DMS79 (cell line): ENCODE results near the gene KEAP1.

ENCODE experiments used
- DNase-seq: peaks from one replicate; lab custom pipeline; 2025; lab: John Stamatoyannopoulos, UW

Gene KEAP1

DNA sequence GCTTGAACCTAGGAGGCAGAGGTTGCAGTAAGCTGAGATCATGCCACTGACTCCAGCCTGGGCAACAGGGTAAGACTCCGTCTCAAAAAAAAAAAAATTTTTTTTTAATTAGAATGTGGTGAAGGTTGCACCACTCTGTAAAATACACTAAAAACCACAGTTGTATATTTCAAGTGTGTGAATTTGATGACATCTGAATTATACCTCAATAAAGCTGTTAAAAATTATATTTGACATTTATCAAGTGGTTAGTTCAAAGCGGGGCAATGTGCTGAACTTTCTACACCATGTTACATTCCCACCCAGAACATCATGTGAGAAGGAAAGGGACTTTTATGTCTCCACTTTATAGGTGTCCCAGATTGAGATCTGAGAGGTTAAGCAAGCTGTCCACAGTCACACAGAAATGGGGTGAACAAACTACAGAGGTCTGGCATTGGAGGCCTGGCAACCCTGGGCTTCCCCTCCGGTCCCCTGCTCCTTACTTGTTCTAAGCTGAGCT lies 20.0 kb upstream of the KEAP1 start:
- no peak for DNase-seq

- DNase-seq: no peak
Measured at GRCh38 chr19:10521461-10522171, 18.5 kb upstream of the KEAP1 start.

DNA sequence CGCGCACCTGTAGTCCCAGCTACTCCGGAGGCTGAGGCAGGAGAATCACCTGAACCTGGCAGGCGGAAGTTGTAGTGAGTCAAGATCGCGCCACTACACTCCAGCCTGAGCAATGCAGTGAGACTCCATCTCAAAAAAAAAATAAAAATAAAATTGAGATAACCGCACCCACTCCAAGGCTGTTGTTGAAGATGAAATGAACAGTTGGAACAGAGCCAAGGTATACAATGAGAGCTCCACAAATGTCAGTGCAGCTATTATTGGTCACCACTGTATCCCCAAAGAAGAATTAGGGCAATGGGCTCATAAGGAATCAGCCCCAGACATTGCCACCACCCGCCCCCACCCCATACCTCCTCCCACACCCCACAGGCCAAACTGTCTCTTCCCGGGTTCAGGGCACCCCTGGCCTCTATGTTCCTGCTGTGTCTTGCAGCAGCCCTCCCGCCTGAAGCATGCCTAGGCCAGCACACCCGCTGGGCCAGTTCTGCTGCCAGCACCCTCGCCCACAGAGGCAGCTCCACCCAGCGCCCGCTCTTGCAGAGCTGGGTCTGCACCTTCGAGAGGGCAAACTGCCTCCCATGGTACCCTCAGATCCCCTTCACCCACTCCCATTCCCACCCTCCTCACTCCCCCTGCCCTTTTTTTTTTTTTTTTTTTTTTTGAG lies 17.6 kb upstream of the KEAP1 start:
- DNase-seq: no peak

DNA sequence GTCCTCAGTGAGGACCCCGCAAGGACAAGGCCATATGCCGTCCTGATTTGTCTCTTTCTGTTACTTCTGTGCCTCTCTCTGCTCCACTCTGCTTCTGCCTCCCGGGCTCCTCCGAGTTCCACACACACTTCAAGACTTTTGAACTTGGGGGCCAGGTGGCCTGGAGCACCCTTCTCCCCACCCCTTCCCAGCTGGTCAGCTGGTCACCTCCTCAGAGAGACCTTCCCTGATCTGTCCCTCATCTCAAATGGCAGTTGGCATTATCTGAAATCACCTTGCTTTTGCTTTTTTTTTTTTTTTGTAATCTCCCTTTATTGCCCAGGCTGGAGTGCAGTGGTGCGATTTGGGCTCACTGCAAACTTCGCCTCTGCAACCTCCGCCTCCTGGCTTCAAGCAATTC lies 16.3 kb upstream of the KEAP1 start:
- DNase-seq: no peak

- DNase-seq: no peak
Measured at GRCh38 chr19:10518444-10519361, 15.5 kb upstream of the KEAP1 start.

GRCh38 chr19:10517760-10518443 lies 14.7 kb upstream of the KEAP1 start:
- DNase-seq: no peak

- no peak for DNase-seq
Measured at GRCh38 chr19:10517361-10517759, 14.2 kb upstream of the KEAP1 start, which contains the start of gene S1PR5. S1PR5 (minus strand) TSS chr19:10517447; CDS start chr19:10515011, 2,436 bp downstream.

GRCh38 chr19:10516671-10517286 lies 13.6 kb upstream of the KEAP1 start:
- no peak for DNase-seq

DNA sequence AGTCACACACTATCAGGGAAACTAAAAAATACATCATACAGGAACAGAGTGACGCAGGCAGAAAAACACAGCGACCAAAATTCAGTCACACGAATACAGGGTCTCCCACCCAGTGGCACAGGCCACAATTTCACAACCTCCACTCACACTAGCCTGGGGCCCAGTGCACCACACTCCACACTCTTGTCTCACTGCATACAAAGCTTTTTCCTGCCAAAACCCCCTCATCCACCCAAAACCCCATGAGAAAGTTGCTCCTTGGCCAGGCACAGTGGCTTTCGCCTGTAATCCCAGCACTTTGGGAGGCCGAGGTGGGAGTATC lies 12.9 kb upstream of the KEAP1 start:
- no peak for DNase-seq

DNA sequence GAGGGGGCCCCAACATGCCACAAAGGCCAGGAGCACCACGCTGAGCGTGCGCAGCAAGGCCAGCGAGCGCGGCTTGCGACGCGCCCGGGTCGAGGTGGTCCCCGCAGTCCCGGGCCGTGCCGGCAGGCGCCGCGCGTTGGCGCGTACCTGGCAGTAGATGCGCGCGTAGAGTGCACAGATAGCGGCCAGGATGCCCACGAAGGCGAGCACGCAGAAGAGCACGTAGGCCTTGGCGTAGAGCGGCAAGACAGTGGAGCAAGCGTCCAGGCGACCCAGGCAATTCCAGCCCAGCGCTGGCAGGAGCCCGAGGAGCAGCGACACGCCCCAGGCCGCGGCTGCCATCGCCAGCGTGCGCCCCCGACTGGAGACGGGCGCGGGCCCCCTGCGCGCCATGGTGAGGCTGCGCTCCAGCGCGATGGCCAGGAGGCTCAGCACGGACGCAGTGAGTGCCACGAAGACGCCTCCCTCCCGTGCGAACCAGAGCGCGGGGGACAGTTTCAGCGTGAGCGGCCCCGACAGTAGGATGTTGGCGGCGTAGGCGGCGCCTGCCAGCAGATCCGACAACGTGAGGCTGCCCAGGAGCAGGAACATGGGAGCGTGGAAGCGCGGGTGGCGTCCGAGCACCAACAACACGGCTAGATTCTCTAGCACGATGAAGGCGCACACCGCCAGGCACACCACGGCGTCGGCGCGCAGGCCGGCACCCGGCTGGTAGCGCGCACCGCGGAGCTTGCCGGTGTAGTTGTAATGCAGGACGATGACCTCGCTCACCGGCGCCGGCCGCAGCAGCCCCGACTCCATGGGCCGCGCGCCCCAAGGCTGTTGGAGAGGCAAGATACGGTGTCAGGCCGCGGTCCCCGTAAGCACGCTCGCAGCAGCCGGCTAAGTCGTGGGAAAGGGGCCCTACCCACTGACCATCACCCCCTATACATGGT lies 11.3 kb upstream of the KEAP1 start:
- no peak for DNase-seq

DNA sequence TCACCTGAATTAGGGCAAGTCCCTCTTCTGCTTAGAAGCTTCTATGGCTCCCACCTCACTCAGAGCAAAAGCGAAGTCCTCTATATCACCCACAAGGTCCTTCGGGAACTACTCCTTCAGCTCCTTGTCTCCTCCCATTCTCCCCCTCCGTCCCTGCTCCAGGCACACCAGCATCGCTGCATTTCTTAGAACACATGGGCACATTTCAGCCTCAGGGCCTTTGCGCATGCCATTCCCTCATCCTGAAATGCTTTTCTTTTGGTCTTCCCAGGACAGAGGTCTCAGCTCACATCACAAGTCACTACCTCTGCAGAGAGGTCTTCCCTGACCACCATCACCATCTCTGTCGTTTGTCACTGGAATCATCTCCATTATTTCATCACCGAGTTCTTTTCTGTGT lies 10.1 kb upstream of the KEAP1 start:
- DNase-seq: no peak

DNA sequence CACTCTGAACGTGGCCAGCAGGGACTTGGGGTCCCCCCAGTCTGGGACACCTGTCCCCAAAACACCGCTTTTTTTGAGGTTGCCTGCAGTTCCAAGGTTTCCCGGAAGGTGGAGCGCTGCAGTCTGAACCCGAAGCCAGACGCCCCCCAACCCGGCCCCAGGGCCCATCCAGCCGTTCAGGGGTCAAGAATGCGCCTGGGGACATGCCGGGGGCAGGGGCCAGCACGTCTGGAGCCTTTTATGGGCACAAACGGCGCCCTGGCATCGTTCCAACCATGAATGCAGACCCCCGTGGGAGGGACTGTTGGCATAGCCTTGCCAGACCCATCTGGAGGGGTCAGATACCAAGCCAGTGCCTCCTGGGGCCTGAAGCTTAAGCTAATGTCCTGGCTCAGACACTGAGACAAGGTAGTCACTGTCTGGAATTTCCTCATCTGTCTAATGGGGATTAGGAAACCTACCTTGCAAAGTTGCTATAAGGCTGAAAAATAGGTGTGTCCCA lies 7.2 kb upstream of the KEAP1 start:
- DNase-seq: no peak

GRCh38 chr19:10508707-10509106 lies 5.6 kb upstream of the KEAP1 start:
- no peak for DNase-seq

GRCh38 chr19:10508036-10508435 lies 4.9 kb upstream of the KEAP1 start:
- DNase-seq: no peak

- DNase-seq: no peak
Measured at GRCh38 chr19:10505583-10506229, 2.5 kb upstream of the KEAP1 start.

DNA sequence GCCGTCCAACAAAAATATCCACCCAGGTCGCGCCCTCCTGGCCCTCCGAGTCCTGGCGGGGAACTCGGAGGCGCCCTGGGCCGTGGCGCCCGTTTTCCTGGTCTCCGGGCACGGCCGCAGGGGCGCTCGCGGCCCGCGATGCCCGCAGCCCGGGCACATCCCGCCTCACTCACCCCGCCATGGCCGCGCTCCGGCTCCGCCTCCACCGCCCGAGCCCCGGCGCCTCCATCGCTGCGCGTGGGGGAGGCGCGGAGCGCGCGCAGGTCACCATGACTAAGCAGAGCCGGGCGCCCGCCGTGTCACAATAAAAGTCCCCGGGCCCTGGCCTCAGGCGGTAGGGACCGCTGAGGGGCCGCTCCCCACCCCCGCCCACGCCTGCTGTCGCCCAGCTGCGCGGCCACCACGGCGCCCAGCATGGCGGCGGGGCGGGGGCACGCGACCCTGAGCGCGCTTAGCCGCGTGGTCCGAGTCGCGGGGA lies 593 bp downstream of the KEAP1 start:
- peak; percentile 91 for DNase-seq

- DNase-seq: peak; percentile 82
Measured at GRCh38 chr19:10501971-10502523, 1.1 kb downstream of the KEAP1 start.

DNA sequence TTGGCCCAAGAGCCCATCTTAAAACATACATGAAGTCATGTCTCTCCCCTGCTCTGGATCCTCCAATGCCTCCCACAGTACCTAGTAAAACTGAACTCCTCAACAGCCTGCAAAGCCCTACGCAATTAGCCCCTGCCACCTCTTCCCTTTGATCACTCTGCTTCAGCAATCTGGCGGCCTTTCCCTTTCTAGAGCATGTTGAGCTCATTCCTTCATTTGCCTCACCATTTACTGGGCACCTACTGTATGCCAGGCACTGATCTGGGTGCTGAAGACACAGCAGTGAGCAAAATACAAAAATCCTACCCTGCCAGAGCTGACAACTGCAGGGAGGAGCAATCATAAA lies 2.9 kb downstream of the KEAP1 start:
- no peak for DNase-seq

DNA sequence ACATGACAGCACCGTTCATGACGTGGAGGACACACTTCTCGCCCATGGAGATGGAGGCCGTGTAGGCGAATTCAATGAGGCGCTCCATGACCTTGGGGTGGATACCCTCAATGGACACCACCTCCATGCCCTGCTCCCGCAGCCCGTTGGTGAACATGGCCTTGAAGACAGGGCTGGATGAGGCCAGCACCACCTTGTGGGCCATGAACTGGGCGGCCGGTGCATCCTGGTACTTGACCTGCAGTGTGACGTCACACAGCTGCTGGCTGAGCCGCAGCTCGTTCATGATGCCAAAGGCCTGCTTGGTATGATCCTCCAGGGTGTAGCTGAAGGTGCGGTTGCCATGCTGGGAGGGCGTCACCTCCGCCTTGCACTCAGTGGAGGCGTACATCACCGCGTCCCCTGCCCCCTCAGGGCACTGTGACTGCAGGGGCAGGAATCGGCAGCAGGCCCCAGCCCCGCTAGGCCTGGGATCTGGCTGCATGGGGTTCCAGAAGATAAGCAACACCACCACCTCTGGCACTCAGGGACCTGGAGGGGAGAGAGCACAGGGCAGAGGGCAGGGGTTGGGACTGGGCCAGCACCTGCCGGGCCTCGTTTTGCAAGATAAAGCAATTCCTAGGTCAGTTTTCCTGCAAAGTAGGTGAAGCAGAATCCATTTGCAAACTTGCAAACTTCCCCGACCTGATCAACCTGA lies 3.5 kb downstream of the KEAP1 start:
- DNase-seq: no peak
